Cortex of kidney (tissue), 1 donor: ENCODE measurements around the gene FMN1.

Source experiments
- DNase-seq: peaks from one replicate; lab custom pipeline; 2025; lab: John Stamatoyannopoulos, UW

Gene FMN1

GRCh38 chr15:32919749-32920414 is 274.6 kb downstream of the FMN1 start:
- DNase-seq = no peak

- DNase-seq = no peak
Measured at GRCh38 chr15:32918547-32918946, 276.0 kb downstream of the FMN1 start.

- DNase-seq = no peak
Measured at GRCh38 chr15:32910839-32911238, 283.7 kb downstream of the FMN1 start.

GRCh38 chr15:32909431-32909830 is 285.1 kb downstream of the FMN1 start:
- DNase-seq = no peak

- no peak for DNase-seq
Measured at GRCh38 chr15:32908872-32909271, 285.6 kb downstream of the FMN1 start.

- no peak for DNase-seq
Measured at GRCh38 chr15:32908135-32908801, 286.2 kb downstream of the FMN1 start.

GRCh38 chr15:32905481-32905880 is 289.0 kb downstream of the FMN1 start:
- DNase-seq = no peak

- no peak for DNase-seq
Measured at GRCh38 chr15:32904448-32904847, 290.1 kb downstream of the FMN1 start.

- DNase-seq = no peak
Measured at GRCh38 chr15:32903591-32904290, 290.8 kb downstream of the FMN1 start.

- DNase-seq = no peak
Measured at GRCh38 chr15:32901995-32902394, 292.5 kb downstream of the FMN1 start.

GRCh38 chr15:32901192-32901591 is 293.3 kb downstream of the FMN1 start:
- DNase-seq = no peak

GRCh38 chr15:32899126-32899596 is 295.4 kb downstream of the FMN1 start:
- no peak for DNase-seq

- DNase-seq = no peak
Measured at GRCh38 chr15:32898414-32898813, 296.1 kb downstream of the FMN1 start.

GRCh38 chr15:32893421-32893820 is 301.1 kb downstream of the FMN1 start:
- no peak for DNase-seq

- no peak for DNase-seq
Measured at GRCh38 chr15:32889214-32889613, 305.3 kb downstream of the FMN1 start.

- DNase-seq = no peak
Measured at GRCh38 chr15:32888221-32888761, 306.2 kb downstream of the FMN1 start.

- no peak for DNase-seq
Measured at GRCh38 chr15:32887090-32887489, 307.4 kb downstream of the FMN1 start.

GRCh38 chr15:32886459-32886858 is 308.1 kb downstream of the FMN1 start:
- DNase-seq = no peak

- no peak for DNase-seq
Measured at GRCh38 chr15:32885713-32886112, 308.8 kb downstream of the FMN1 start.

- no peak for DNase-seq
Measured at GRCh38 chr15:32884146-32884545, 310.4 kb downstream of the FMN1 start.

GRCh38 chr15:32882955-32883354 is 311.6 kb downstream of the FMN1 start:
- DNase-seq = no peak

- DNase-seq = no peak
Measured at GRCh38 chr15:32881528-32881927, 313.0 kb downstream of the FMN1 start.

- no peak for DNase-seq
Measured at GRCh38 chr15:32880642-32881041, 313.9 kb downstream of the FMN1 start.
